ENCODE data around the gene SLC17A5.

- TF ChIP-seq, protein P1, sequence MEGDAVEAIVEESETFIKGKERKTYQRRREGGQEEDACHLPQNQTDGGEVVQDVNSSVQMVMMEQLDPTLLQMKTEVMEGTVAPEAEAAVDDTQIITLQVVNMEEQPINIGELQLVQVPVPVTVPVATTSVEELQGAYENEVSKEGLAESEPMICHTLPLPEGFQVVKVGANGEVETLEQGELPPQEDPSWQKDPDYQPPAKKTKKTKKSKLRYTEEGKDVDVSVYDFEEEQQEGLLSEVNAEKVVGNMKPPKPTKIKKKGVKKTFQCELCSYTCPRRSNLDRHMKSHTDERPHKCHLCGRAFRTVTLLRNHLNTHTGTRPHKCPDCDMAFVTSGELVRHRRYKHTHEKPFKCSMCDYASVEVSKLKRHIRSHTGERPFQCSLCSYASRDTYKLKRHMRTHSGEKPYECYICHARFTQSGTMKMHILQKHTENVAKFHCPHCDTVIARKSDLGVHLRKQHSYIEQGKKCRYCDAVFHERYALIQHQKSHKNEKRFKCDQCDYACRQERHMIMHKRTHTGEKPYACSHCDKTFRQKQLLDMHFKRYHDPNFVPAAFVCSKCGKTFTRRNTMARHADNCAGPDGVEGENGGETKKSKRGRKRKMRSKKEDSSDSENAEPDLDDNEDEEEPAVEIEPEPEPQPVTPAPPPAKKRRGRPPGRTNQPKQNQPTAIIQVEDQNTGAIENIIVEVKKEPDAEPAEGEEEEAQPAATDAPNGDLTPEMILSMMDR (conservative IDR thresholded peaks at IDR 0.05; ENCODE audit: low read length), result no peak
- TF ChIP-seq EZH2phosphoT487 (IDR thresholded peaks at IDR 0.05; ENCODE audit: borderline replicate concordance, low read depth, low read length), result no peak
Measured at GRCh38 chr6:73671911-73672685, 18.3 kb upstream of the SLC17A5 start.
